ENCODE results near the gene UBE2E2. TPM values are rescaled to one million over a fixed set of nuclear protein-coding genes. Genes with fewer than 3 reads are reported as not detected.

Gene UBE2E2
- total and polyA plus RNA-seq, 4 donors, result 21.5 to 87.5 (median 29.0) TPM

DNA sequence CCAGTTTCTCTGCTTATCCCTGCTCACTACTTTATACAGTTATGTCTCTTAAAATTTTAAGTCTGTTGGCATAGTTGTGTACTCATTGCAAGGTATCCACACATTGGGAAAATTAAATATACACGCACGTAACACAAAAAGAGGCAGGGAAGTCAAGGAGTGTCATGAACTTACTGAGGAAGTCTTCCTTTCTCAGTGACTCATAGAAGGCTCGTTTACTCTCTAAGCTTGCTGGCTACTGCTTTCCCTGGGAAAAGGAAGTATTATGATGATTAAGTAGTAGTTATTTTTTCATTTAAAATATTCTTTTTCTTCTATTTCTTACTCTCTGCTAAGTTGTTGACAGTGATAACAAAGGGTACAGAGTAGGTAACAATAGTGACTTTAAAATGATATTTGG lies 287.3 kb downstream of the UBE2E2 start:
- Histone ChIP-seq H3K27ac (ENCODE audit: low read depth in 1 of 2, low read length in 1 of 2) (no peak overlapping the region), H3K4me3 (no peak overlapping the region), H3K36me3 (ENCODE audit: control insufficient read depth in 4 of 4, insufficient read depth in 4 of 4, low read length in 4 of 4) (no peaks in the 10 kb centered on the region), H3K9me3 (ENCODE audit: control insufficient read depth in 4 of 4, insufficient read depth in 3 of 4, low read length in 3 of 4) (peaks cover 0 to 13% (median 1%) of the 10 kb centered on the region in 4 donors), H3K4me1 (ENCODE audit: control insufficient read depth in 5 of 5, insufficient read depth in 5 of 5, low read length in 5 of 5) (peaks cover 0 to 17% (median 2%) of the 10 kb centered on the region in 5 donors), H3K27me3 (ENCODE audit: control insufficient read depth in 3 of 3, insufficient read depth in 3 of 3, low read length in 2 of 3) (no peaks in the 10 kb centered on the region), H3K9ac (ENCODE audit: insufficient read depth in 1 of 2, low read length in 2 of 2) (no peak overlapping the region)
- peak; percentile 38 for ATAC-seq (ENCODE audit: insufficient read depth, low FRiP score)
- DNase-seq, result no peak
- TF ChIP-seq CTCF (IDR thresholded peaks at IDR 0.05; ENCODE audit: control extremely low read depth, extremely low read depth), result no peak
- 37 to 57% methylated on average over 3 of the region's 3 CpGs for WGBS, 2 donors

GRCh38 chr3:23492057-23492456 lies 288.9 kb downstream of the UBE2E2 start:
- no peak for TF ChIP-seq CTCF (IDR thresholded peaks at IDR 0.05; ENCODE audit: control extremely low read depth, extremely low read depth)
- Histone ChIP-seq H3K9ac (ENCODE audit: insufficient read depth in 1 of 2, low read length in 2 of 2) (no peak overlapping the region), H3K36me3 (ENCODE audit: control insufficient read depth in 4 of 4, insufficient read depth in 4 of 4, low read length in 4 of 4) (no peaks in the 10 kb centered on the region), H3K27ac (ENCODE audit: low read depth in 1 of 2, low read length in 1 of 2) (peak overlapping the region in 1 of 2 donors; percentile 33), H3K9me3 (ENCODE audit: control insufficient read depth in 4 of 4, insufficient read depth in 3 of 4, low read length in 3 of 4) (no peaks in the 10 kb centered on the region), H3K4me1 (ENCODE audit: control insufficient read depth in 5 of 5, insufficient read depth in 5 of 5, low read length in 5 of 5) (peaks cover 0 to 17% (median 0%) of the 10 kb centered on the region in 5 donors), H3K27me3 (ENCODE audit: control insufficient read depth in 3 of 3, insufficient read depth in 3 of 3, low read length in 2 of 3) (no peaks in the 10 kb centered on the region), H3K4me3 (no peak overlapping the region)
- DNase-seq (no peak), ATAC-seq (ENCODE audit: insufficient read depth, low FRiP score) (no peak)

GRCh38 chr3:23493889-23494288 lies 290.8 kb downstream of the UBE2E2 start:
- no peak for TF ChIP-seq CTCF (IDR thresholded peaks at IDR 0.05; ENCODE audit: control extremely low read depth, extremely low read depth)
- Histone ChIP-seq H3K27me3 (ENCODE audit: control insufficient read depth in 3 of 3, insufficient read depth in 3 of 3, low read length in 2 of 3) (no peaks in the 10 kb centered on the region), H3K4me3 (no peak overlapping the region), H3K27ac (ENCODE audit: low read depth in 1 of 2, low read length in 1 of 2) (no peak overlapping the region), H3K4me1 (ENCODE audit: control insufficient read depth in 5 of 5, insufficient read depth in 5 of 5, low read length in 5 of 5) (peaks cover 0 to 21% (median 0%) of the 10 kb centered on the region in 5 donors), H3K9ac (ENCODE audit: insufficient read depth in 1 of 2, low read length in 2 of 2) (no peak overlapping the region), H3K36me3 (ENCODE audit: control insufficient read depth in 4 of 4, insufficient read depth in 4 of 4, low read length in 4 of 4) (no peaks in the 10 kb centered on the region), H3K9me3 (ENCODE audit: control insufficient read depth in 4 of 4, insufficient read depth in 3 of 4, low read length in 3 of 4) (no peaks in the 10 kb centered on the region)
- ATAC-seq (ENCODE audit: insufficient read depth, low FRiP score) (no peak), DNase-seq (no peak)

- Histone ChIP-seq H3K9ac (ENCODE audit: insufficient read depth in 1 of 2, low read length in 2 of 2) (no peak overlapping the region), H3K27ac (ENCODE audit: low read depth in 1 of 2, low read length in 1 of 2) (peak overlapping the region in 1 of 2 donors; percentile 92), H3K4me1 (ENCODE audit: control insufficient read depth in 5 of 5, insufficient read depth in 5 of 5, low read length in 5 of 5) (peaks cover 0 to 14% (median 0%) of the 10 kb centered on the region in 5 donors), H3K27me3 (ENCODE audit: control insufficient read depth in 3 of 3, insufficient read depth in 3 of 3, low read length in 2 of 3) (no peaks in the 10 kb centered on the region), H3K9me3 (ENCODE audit: control insufficient read depth in 4 of 4, insufficient read depth in 3 of 4, low read length in 3 of 4) (no peaks in the 10 kb centered on the region), H3K36me3 (ENCODE audit: control insufficient read depth in 4 of 4, insufficient read depth in 4 of 4, low read length in 4 of 4) (no peaks in the 10 kb centered on the region), H3K4me3 (no peak overlapping the region)
- peak in 2 of 3 donors; percentile 37 to 40 for DNase-seq
- TF ChIP-seq CTCF (IDR thresholded peaks at IDR 0.05; ENCODE audit: control extremely low read depth, extremely low read depth), result no peak
- 95% methylated on average over 1 of the region's 1 CpG for WGBS, 2 donors
- ATAC-seq (ENCODE audit: insufficient read depth, low FRiP score), result no peak
Observed at GRCh38 chr3:23494967-23495366, 291.8 kb downstream of the UBE2E2 start.

All from lung (tissue), 12 donors.